Fibroblast of mammary gland (primary cell): ENCODE measurements around the gene PLCG2.

Experiments used
- DNase-seq: peaks from one replicate; pipeline ENCODE4 v3.0.0-alpha.2; 2010; ENCODE audit warnings: low read depth
- H3K4me3 ChIP-seq: 2 replicates; pipeline ENCODE4 v1.5.1; 2011; ENCODE audit warnings: low read depth, mild to moderate bottlenecking, low read length, moderate library complexity; ENCODE audit not compliant: control insufficient read depth
- CTCF ChIP-seq: conservative IDR thresholded peaks from 2 replicates; pipeline ENCODE4 v1.5.1; 2011; ENCODE audit warnings: low read depth, low read length, inconsistent platforms; ENCODE audit not compliant: control insufficient read depth, insufficient read depth

Gene PLCG2

DNA sequence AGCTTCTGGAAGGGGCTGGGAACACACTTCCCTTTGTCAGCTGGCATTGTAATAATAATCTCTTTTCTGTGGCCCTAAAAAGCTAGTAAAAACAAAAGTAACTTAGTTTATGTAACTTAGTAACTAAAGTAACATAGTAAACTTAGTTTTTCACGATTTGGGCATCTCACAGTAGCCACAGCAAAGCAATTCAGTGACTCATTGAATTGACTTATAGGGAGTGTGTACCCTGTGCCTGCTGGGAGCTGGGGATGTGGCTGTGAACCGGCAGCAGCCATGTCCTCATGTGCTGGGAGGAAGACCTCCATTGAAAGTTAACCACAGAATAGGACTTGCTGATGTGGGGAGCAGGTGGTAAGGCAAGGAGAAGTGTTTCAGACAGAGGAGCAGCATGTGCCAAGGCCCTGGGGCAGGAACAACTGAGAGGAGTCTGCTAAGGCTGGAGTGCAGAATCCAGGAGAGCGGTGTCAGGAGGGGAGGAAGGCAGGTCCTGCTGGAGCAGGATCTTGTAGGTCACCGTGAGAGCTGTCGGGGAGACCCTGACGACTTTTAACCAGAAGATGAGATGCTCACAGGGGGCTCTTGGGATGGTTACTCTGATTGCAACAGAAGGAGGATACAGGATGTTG, 112.8 kb downstream of the PLCG2 start:
- DNase-seq, result no peak
- H3K4me3 ChIP-seq, result no peak overlapping the region
- TF ChIP-seq CTCF, result no peak

DNA sequence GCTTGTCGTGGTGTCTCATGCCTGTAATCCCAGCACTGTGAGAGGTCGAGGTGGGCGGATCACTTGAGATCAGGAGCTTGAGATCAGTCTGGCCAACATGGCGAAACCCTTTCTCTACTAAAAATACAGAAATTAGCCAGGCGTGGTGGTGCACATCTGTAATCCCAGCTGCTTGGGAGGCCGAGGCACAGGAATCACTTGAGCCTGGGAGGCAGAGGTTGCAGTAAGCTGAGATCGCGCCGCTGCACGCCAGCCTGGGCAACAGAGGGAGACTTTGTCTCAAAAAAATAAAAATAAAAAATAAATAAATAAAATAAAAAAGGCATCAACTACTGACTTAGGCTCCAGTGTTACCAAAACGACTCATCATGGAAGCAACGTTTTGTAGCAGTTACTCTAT, 115.5 kb downstream of the PLCG2 start:
- no peak for DNase-seq

GRCh38 chr16:81896902-81897301, 117.8 kb downstream of the PLCG2 start:
- H3K4me3 ChIP-seq, result no peak overlapping the region
- TF ChIP-seq CTCF, result no peak
- no peak for DNase-seq

More for the DNA sequence above, 115.5 kb downstream of the PLCG2 start:
- TF ChIP-seq CTCF, result no peak
- no peak overlapping the region for H3K4me3 ChIP-seq

DNA sequence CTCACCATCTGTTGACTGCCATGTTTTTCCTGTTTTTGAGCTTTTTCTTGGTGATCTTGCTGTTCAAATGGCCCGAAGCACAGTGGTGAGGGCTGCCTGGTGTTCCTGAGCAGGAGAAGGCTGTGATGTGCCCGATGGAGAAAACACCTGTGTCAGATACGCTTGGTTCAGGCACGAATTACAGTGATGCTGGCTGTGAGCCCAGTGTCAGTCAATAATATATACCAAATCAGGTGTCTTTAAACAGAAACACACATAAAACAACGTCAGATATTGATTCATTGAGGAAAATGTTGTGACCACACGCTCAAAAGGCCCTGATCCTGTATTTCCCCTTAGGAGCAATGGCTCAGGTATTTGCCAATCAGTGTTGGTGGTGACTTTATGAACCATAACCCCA, 120.5 kb downstream of the PLCG2 start:
- DNase-seq, result no peak
- TF ChIP-seq CTCF, result no peak
- no peak overlapping the region for H3K4me3 ChIP-seq

DNA sequence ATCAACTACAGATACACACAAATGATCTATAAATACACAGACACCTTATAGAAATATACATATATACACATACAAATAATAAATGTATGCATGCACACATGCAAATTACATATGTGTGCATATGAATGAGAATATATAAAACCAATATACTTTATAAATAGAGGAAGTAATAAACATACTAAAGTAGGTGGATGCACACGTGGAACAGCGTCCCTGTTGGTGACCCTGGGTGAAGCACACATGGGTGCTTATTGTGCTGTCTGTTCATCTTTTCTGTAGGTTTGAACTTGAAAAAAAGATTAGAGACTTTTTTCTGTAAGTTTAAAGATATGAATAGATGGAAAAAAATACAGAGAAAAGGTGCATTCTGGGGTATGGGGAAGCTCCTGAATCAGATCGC, 120.9 kb downstream of the PLCG2 start:
- no peak for DNase-seq
- H3K4me3 ChIP-seq, result no peak overlapping the region
- no peak for TF ChIP-seq CTCF

- DNase-seq, result no peak
- no peak overlapping the region for H3K4me3 ChIP-seq
- TF ChIP-seq CTCF, result no peak
These were observed 121.4 kb downstream of the PLCG2 start for GRCh38 chr16:81900456-81900855.

GRCh38 chr16:81901484-81901883, 122.4 kb downstream of the PLCG2 start:
- H3K4me3 ChIP-seq, result no peak overlapping the region
- no peak for TF ChIP-seq CTCF
- DNase-seq, result no peak
